Epidermal melanocyte (primary cell): ENCODE measurements around the gene PRUNE2.
"Not testable (repeated sequence)": the region's sequence is repeated elsewhere in the genome, so short reads cannot be mapped to it uniquely, and the experiment has no call there.

Experiments used
- DNase-seq: peaks from one replicate; pipeline ENCODE4 v3.0.0; 2011; ENCODE audit warnings: low spot score; ENCODE audit not compliant: insufficient read length

PRUNE2 gene

DNA sequence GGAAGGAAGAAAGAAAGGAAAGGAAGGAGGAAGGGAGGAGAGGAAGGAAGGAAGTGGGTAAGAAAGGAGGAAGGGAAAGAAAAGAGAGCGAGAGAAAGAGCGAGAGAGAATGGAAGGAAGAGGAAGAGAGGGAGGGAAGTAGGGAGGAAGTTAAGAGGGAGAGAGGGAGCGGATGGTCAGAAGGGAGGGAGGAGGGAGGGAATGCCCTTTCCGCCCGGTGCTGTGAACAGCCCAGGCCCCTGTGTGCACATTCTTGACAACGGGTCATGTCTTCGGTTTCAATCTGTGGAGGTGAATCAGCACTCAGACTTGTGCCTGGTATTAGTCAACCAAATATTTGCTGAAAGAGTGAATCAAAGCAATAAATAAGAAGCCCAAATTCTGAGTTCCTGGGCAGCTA, 39.2 kb downstream of the PRUNE2 start:
- peak; percentile 42 for DNase-seq

DNA sequence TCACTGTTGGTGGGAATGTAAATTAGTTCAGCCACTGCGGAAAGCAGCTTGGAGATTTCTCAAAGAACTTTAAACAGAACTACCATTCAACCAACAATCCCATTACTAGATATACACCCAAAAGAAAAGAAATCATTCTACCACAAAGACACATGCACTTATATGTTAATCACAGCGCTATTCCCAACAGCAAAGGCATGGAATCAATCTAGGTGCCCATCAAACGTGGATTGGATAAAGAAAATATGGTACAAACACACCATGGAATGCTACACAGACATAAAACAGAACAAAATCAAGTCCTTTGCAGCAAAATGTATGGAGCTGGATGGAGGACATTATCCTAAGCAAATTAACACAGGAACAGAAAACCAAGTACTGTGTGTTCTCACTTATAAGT, 42.1 kb downstream of the PRUNE2 start:
- no peak for DNase-seq

DNA sequence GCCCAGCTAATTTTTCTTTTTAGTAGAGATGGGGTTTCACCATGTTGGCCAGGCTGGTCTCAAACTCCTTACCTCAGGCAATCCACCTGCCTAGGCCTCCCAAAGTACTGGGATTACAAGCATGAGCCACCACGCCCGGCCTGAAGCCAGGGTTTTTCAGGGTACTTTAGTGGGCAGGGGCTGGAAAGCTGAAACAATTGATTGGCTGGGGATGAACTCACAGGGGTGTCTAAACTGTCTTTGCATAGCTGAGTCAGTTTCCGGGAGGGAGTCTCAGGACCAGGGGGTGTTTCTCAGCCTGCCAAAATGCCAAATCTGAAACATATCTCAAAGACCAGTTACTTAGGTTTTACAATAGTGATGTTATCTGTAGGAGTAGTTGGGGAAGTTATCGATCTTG, 46.1 kb downstream of the PRUNE2 start:
- DNase-seq: no peak

DNA sequence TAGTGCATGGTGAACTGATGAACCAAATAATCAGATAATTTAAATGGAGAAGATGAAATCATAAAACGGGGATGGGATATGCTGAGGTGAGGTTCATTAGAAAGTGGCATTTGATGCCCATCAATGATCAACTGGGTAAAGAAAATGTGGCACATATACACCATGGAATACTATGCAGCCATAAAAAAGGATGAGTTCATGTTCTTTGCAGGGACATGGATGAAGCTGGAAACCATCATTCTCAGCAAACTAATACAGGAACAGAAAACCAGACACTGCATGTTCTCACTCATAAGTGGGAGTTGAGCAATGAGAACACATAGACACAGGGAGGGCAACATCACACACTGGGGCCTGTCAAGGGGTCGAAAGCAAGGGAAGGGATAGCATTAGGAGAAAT, 47.7 kb downstream of the PRUNE2 start:
- not testable (repeated sequence) for DNase-seq

DNA sequence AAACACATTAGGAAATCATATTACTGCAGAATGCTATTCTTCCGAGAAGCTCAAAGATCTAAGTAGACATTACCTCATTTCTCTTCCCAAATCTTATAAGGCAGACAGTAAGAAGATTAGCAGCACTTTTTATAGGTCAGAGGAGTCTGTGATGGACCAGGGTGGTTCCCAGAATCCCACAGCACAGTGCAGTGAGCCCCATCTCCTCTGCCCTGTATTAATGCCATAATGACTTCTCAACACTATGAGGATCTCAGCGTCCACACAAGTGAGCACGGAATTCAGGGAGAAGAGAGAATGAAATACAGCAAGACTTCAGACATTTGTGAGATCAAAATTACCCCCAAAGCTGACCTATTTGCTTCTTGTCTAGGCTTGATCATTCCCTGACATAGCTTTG, 49.9 kb downstream of the PRUNE2 start:
- no peak for DNase-seq

DNA sequence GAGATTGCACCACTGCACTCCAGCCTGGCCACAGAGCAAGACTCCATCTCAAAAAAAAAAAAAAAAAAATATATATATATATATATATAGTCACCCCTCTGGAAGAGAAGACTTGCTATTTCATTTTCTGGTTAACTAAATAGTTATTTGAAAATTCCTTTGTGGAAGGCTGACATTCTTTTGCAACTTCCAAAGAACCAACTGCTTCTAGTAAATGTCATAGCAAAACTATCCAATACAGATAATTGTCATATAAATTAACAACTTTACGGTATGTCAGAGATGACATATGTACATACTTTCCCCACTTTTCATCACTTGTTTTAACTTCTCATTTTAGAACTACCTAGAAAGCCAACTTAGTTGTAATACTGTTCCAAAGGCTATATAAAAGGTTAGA, 50.9 kb downstream of the PRUNE2 start:
- no peak for DNase-seq

DNA sequence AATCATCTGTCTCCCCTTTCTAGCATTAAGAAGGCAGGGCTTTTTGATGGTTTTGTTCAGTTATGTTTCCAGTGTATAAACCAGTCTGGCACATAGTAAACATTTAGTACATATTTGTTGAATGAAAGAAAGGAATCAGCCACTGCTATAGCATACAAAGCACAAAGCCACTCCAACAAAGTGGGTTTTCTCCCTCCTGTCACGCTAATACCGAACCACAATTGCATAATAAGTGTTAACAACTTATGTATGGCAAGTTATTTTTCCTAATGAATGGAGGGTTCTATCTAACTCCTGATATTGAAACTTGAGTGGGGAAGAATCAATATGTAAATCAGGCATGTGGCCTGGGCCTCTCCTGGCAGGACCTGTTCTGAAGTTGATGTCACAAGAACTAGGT, 53.9 kb downstream of the PRUNE2 start:
- no peak for DNase-seq

DNA sequence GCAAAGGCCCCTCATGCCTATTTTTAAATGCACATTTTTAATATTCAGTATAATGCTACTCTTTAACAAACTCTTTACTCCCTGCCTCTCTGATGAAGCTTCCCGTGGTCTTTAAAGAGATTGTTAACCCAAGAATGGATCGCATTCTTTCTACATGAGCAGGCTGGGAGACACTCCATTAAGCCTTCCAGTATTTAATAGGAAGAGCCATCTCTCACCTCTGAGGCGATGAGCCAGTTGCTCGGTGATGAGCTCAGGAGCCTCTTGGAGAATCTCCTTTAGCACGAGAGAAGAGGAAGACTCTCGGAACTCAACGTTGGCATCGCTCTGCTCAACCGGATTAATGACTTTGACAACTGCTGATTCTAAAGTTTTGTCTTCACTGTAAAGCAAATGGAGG, 59.6 kb downstream of the PRUNE2 start:
- no peak for DNase-seq

DNA sequence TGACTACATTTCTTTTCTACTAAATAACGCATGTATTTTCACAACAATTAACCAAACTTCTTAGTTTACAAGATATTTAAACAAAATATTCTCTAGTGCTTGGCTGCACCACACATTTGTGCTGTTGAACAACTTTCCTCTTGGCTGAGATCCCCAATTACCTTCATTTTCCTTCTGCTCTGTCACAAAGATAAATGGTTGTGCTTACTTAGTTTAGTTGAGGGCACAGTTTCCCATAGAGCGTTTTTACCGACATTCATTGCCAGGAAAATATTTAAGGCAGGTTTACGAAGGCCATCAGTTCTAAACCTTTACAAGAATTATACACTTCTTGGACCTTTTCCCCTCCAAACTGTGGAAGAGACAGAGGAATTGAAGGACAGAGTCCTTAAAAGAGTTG, 60.7 kb downstream of the PRUNE2 start:
- DNase-seq: no peak

DNA sequence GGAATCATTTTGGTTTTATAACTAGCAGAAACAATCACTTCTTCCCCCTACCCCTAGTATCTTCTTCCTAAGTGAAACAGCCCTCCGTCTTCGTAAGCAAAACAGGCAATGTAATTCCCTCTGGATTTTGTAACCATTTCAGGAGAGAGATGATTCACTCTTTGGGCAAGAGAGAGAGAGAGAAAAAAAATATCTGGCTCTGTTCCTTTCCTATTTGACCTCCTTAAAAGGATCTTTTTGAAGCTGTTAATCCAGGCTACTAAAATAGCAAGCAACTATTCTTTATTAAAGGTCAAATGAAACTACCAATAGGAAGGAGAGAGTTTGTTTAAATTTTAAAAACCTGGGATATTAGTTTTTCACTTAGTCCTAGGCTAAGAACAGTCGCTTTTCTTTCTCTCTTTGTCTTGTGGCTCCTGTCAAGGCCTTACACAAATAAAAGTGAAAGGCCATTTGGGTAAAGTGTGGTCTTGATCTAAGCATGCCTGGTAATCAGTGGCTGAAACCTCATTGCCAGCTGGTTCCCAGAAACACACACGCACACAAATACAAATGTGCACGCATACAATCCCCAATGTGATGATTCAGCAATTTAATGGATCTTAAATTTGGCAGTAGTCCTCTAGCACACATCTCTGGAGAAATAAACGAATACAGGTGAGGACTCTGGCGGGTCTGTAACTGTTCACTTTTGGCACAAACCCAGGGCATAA, 70.2 kb downstream of the PRUNE2 start:
- peak; percentile 46 for DNase-seq

DNA sequence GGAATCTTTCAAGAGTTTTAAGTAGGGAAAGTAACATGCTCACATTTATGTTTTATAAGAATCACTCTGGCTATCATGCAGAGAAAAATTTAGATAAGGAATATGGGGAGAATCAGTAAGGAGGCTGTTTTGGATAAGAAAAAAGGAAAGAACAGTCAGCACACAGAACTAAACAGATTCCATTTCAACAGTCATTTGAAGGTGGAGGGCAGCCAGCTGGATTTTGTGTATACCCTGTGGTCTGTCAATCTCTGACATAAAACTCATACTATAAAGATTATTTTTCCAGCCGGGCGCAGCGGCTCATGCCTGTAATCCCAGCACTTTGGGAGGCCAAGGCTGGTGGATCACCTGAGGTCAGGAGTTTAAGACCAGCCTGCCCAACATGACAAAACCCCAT, 77.5 kb downstream of the PRUNE2 start:
- no peak for DNase-seq

DNA sequence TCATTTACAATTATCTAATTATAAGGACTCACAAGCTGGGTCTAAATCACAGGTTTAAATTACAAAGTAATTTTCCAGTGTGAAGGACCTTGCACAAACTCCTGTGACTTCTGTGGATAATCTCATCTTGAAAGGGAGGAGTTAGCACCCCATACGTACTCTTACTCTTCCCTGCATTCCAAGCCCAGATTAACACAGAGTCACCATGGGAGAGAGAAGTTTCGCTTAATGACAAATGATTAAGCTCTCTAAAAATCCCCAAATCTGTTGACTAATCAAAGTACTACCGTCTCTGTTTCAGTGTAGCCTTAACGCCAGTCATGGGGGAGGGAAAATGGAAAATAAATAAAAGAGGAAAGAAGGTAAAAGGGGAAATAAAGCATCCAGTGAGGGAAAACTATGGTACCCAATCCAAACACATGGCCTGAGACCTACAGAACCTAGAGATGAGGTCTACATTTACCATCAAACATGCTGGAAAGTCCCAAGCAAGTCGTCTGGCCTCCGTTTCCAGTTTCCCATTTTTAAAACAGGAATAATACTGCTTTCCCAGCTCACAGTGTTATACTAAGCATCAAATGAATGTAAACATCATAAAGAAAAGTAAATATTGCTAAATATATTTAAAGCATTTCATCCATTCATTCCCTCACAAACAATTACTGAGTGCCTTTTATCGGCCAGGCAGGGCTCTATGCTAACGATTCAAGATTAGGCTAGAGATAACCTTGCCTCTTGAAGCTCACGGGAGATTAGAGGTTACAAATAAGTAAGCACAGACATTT, 78.4 kb downstream of the PRUNE2 start:
- DNase-seq: no peak

DNA sequence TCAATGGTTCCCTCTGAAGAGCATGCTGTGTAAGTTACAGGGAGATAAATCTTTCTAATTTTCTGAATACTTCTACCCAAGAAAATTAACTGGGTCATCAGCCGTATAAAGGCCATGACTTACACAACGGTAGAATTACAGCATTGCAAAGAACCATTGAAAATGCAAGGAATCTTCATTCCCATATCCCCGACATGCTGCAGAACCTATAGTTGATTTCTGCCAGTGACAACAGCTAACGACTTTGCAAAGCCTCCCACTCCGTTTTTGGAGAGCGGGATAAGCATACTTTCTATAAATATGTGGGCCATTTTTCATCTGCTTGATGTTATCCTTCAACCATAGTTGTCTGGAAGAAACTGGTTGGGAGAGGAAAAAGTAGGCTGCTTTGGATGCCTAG, 85.5 kb downstream of the PRUNE2 start:
- no peak for DNase-seq

DNA sequence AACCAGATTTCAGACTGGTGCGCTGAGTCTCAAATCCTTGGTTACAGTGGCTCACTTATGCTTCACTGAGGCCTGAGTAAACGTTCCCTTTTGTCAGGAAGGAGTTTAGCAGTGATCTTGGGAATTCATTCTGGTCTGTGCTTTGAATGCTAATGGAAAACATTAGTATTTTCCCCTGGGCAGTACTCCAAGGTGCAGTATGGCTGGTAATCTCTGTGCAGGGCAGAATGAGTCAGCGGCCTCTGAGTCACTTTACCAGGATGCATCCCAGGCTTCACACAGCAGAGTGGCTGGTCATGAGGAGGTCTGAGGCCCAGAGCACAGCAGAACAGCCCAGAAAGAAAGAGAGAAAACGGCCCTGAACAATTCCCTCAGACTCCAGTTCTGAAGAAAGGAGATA, 87.6 kb downstream of the PRUNE2 start:
- DNase-seq: peak; percentile 36

DNA sequence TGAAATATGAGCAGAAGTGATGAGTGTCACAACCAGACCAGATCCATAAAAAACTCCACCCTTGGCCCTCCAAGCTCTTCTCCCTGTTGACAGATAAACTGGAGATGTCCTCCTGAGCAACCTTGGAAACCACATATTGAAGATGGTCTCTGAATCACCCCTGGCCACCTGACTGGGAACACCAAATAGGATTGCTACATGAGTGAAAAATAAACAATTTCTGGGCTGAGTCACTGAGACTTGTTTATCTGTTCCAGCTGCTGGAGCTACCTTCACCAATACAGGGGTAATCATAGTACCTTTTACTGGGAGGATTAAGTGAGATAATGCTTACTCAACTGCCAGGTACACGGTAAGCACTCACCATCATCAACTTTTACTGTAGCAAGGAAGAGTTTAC, 88.4 kb downstream of the PRUNE2 start:
- DNase-seq: no peak

DNA sequence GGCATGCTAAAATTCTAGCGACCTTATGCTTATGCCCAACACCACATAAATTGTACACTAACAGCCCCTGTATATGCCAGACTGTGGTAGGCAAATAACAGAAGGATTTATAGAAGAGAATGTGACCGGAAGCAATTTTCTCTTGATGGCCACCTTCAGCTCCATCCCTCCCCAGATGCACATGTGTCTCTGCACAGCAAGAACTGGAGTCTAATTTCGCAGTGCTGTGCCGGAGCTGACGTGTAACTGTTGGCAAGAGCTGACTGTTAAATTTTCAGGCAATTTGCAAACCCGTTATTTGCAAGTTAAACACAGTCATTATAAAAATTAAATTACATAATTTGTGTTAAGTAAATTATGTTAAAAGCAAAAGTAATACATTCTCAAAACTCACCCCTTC, 93.3 kb downstream of the PRUNE2 start:
- no peak for DNase-seq

DNA sequence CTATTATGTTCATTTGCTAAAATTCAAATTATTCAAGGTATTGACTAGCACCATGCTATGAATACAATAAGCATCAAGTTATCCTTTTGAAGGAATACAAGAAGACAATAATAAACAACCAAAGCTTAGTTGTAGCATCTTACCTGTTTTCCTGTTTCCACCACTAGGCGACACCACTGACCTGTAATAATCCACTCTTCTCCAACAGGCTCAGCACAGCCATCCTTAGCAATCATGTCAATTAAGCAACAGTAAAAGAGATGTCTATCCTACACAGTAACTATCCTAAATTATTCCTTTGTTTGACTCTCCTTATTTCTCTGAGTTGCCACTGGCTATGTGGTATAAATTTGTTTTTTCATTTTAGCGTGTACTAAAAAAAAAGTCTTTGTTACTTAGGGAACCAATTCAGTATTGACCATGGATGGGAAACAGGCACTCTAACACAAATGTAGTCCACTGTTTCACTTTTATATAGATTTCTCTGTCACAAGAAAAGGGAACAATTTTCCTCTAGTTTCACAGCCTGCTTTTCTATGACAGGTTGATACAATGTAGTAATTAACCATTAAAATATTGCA, 95.4 kb downstream of the PRUNE2 start:
- DNase-seq: no peak

DNA sequence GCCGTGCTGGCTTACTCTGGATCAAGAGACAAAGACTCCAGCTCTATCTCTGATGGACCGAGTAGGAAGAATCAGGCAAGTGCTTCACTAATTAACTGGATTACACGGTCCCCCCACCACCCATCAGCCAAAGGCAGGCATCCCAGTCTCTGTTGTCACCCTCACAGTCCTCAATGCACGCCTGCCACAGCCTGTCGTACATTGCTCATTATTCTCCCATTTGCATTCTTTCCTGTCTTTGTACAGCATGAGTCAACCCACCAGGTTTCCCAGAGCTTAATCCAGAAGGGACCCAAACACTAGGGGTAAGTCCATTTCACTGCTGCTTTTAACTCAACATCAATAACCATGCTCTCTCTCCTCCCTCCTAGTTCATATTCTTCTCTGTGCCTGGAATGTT, 97.3 kb downstream of the PRUNE2 start:
- DNase-seq: no peak

DNA sequence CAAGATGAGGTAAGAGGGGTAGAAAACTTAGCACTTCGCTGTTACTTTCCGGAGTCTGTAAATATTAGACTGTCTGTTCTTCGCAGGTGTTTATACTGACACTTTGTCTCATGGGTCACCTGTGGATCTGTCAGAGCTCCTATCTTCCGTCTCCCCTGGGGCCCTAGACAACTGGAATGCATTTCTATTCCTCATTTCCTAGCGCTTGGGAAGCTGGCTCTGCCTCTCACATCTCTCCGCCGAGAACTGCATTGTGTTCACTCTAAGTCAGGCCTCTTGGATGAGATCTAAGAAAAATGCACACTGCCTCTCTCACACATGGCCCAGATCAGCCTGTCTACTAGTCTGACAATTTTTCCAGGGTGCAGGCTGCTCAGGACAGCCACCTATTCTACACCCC, 102.2 kb downstream of the PRUNE2 start:
- no peak for DNase-seq

DNA sequence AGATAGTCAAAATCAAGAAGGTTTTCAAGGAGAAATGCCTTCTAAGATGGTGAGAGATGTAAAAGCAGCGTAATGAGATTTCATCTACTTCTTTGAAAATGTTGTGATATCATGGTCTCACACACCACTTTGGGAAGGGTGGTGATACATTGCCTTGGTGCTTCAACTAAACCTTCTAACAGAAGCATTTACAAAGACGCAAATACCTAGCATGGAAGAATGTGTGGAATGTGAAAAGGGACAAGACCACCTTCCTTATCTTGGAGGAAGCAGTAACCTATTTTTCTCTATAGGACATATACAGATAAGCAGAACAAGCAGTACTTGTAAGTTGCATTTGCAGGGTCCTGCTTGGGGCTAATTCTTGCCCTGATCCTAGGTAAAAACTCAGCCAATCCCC, 102.8 kb downstream of the PRUNE2 start:
- DNase-seq: no peak

DNA sequence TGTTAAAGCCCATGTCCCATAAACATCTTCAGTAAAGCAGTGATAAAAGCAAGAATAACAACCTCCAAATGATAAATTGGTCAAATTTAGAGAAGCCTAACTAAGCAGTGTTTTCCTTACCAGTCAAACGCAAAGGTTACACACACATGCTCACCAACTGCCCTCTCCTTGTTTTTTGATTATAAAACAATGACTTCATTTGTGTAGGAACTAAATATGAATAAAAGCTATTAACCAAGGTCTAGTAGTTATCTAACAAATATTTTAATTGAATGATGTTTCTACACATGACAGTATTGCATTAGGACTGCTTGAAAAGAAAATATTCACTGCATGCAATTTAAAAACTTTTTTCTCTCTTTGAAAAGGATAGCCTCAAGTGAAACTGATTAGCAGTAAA, 105.0 kb downstream of the PRUNE2 start:
- DNase-seq: no peak

DNA sequence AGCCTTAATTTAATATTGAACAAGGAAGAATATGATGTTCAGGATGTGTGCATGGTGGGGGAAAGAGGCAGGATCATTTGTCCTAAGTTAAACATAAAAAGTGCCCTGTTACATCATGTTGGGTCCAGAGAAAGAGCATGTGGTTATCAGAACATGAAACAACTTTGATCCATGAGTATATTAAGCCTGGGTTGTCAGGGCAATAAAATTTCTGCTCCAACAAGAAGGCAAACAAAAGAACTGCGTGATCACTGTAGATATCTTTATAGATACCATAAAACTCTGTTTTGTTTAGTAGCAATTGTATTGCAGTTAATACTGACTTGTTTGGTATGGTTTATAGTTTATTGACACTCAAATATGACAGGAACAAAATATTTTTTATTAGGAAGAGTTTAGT, 106.4 kb downstream of the PRUNE2 start:
- DNase-seq: no peak

DNA sequence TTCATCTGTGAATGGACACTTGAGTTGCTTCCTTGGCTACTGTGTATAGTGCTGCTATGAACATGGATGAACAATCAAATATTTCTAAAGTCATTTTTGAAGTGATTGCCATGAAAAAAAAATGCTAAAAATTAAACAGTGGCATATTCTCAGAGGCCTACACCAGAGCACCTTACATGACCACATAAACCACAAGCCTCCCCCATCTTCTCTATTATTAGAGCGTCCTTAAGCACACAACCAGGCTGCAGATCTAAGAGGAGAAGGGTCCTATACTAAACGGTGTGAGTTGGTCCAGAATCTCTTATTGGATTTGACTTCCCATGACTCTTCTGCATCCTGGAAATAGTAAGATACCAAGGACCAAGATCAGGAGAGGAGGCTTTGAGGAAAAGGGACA, 107.4 kb downstream of the PRUNE2 start:
- DNase-seq: no peak
